GM13976 (cell line): ENCODE data around the gene FOXN4.
A peak's percentile ranks its signal among the peaks of the same experiment; 100 is the strongest.
"Not testable (repeated sequence)": the region's sequence is repeated elsewhere in the genome, so short reads cannot be mapped to it uniquely, and the experiment has no call there.

Experiments
- DNase-seq: peaks from one replicate; pipeline ENCODE4 v3.0.0; 2012; ENCODE audit warnings: low spot score
- CTCF ChIP-seq: IDR thresholded peaks from 2 replicates; pipeline ENCODE4 v1.5.1; 2012; ENCODE audit warnings: borderline replicate concordance, mild to moderate bottlenecking; ENCODE audit not compliant: insufficient read depth; ENCODE audit errors: extremely low read depth, missing control alignments, control extremely low read depth
- in situ Hi-C: fragments of 300-500 bp; cut with MboI; formaldehyde crosslinking; loops from one replicate; pipeline ENCODE4 v1.12.0; 2022; ENCODE audit warnings: low sequenced_read_pairs, mixed read lengths, inconsistent platforms; ENCODE audit not compliant: unreplicated experiment

Gene FOXN4

DNA sequence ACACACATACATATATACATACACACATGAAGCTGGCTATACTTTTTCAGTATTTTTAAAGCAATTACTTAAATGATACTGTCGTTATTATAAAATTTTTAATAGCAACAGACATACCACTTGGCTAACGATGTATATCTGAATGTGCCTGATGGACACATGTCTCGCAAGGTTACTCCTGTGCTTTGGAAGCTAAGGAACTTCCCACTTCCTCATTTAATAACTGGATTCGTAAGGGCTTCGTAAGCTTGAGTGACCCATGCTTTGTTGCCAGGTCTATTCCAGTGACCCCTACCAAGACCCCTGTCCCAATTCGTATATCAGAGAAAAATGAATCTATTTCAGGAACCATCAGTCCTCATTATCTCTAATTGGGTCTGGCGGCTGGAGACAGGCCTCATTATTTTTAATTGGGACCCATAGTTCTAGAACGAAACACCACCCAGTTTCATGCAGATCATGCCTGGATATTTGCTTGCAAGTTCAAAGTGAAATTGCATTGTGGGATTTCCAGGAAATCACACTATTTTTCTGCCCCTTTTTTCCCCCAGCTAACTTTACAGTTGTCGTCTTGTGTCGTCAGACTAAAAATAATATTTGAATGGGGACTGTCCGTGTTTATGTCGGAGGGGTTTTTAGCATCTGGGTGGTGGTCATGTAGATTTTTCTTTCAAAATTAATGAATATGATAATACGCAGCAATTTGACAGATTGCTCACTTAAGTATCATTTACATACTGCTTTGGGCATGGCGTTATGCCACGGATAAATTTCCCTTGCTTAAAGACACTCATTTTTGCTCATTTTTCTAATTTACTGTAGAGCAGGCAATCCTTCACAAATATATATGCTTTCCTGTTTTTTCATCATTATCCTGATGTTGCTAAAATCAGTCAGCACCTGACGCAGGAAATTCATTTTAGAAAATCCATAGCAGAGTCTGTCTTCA lies 21.5 kb upstream of the FOXN4 start:
- in situ Hi-C loops: no loop called here
- TF ChIP-seq CTCF: no peak
- no peak for DNase-seq

DNA sequence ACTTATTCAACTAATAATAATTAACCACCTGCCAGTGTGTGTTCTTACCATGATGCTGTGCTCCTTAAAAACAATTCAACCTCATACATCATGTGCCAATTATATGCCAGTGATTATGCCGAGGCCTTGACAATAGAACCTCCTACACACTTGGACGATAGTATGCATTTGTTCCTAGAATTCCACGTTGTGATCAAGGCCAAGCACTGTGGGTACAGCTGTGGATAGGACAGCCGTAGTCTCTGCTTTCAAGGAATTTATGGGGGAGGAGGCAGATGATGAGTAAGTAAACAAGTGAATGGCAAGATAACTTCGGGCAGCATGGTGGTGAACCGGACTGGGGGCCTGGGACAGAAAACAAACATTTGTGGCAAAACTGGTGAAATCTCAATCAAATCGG lies 20.6 kb upstream of the FOXN4 start:
- in situ Hi-C loops: no loop called here
- TF ChIP-seq CTCF: no peak
- DNase-seq: no peak

- TF ChIP-seq CTCF: no peak
- in situ Hi-C loops: no loop called here
Measured at GRCh38 chr12:109329003-109329402, 19.9 kb upstream of the FOXN4 start.

DNA sequence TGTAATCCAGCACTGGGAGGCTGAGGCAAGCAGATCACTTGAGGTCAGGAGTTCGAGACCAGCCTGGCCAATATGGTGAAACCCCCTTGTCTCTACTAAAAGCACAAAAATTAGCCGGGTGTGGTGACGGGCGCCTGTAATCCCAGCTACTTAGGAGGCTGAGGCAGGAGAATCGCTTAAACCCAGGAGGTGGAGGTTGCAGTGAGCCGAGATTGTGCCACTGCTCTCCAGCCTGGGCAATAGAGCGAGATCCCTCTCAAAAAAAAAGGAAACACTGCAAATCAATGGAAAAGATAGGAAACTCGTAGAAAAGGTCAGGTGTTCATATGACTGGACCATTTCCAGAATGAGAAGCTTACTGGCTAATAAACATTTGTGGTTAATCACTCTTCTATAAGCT lies 12.2 kb upstream of the FOXN4 start:
- DNase-seq, in situ Hi-C loops: not testable (repeated sequence)

More at GRCh38 chr12:109329003-109329402, 19.9 kb upstream of the FOXN4 start:
- no peak for DNase-seq

DNA sequence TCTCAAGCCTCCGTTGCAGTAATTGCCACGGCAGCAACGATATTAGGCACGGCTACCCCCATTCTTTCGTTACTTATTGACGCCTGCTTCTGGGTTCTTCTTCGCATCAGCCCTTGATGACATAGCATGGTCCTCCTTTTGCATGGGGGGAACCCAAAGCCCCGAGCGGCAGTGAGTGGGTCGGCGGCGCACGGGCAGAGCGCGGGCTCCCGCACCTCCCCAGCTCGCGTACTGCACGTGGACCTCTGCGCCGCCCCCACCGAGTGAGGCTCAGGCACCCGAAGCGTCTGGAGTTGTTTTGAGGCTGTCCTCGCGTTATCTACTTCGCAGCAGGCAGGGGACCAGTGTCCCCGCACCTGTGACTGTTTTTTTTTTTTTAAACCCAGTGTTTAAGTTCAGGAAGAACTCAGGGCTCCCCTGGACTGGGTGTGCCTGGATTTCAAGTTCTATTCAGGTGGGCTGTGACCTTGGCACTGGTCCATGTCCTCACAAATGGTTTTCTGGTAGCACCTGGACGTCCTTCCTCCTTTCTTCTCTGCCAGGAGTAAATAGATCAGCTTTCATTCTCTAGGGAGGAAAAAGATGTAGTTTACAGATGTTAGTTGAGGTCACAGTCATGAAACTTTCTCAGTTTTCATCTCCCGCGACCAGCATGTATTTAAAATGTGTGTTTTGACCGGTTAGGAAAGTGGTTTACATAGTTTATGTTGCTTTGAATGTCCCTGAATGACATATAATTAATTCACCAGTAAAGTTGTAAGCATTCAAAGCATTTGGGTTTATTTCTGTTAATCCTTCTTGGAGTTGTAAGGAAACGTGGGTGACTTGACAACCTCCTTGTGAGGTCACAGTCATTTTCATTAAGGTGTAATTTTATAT lies 1.4 kb upstream of the FOXN4 start:
- in situ Hi-C loops: no loop called here
- no peak for TF ChIP-seq CTCF
- peak; percentile 29 for DNase-seq

- DNase-seq: peak; percentile 41
- no peak for TF ChIP-seq CTCF
- in situ Hi-C loops: no loop called here
Measured at GRCh38 chr12:109309381-109310246, 530 bp upstream of the FOXN4 start.

DNA sequence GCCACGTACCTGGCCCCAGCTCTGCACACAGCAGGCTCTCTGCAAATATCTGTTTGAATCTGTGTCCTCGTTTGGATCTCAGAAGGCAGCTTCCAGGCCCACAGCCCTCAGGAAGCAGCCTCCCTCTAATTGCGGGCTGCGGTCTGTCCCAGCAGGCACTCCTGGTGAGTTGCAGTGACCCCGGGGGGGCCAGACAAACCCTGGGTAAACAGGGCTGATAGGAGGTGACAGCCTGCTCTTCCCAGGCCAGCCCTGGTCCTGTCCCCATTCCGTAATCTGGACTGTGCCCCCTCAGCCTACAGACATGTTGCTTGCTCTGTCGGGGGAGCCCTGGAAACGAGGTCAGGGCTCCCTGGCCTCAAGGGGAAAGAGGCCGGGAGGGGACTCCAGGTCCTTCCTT lies 2.0 kb downstream of the FOXN4 start:
- in situ Hi-C loops: no loop called here
- no peak for TF ChIP-seq CTCF

More for the DNA sequence above, 2.0 kb downstream of the FOXN4 start:
- no peak for DNase-seq
